ENCODE data around the gene TXK.

GRCh38 chr4:48079972-48080391 is 54.1 kb downstream of the TXK start:
- TF ChIP-seq EZH2 (IDR thresholded peaks at IDR 0.05; ENCODE audit: insufficient read depth, poor library complexity, severe bottlenecking): no peak
- no peak for TF ChIP-seq EZH2phosphoT487 (IDR thresholded peaks at IDR 0.05; ENCODE audit: insufficient read depth, low read depth)

All from GM23248 (cell line).